GM19025 (cell line): ENCODE results near the gene DLST.

Experiments
- ATAC-seq: cut with Tn5 transposase; IDR thresholded peaks from one replicate; pipeline ENCODE4 v1.9.1; 2021; ENCODE audit warnings: mild to moderate bottlenecking, low read depth, moderate library complexity; ENCODE audit not compliant: unreplicated experiment

Gene DLST

GRCh38 chr14:74881431-74882102, at the start of gene DLST:
DLST (plus strand) TSS chr14:74881916; CDS start chr14:74881954, 38 bp downstream.
- peak; percentile 93 for ATAC-seq

- ATAC-seq = no peak
Measured at GRCh38 chr14:74832849-74833248, 48.9 kb upstream of the DLST start.

- no peak for ATAC-seq
Measured at GRCh38 chr14:74834692-74835392, 46.9 kb upstream of the DLST start.

- no peak for ATAC-seq
Measured at GRCh38 chr14:74835645-74836250, 46.0 kb upstream of the DLST start.

- no peak for ATAC-seq
Measured at GRCh38 chr14:74836251-74836960, 45.3 kb upstream of the DLST start.

GRCh38 chr14:74838166-74838565, 43.5 kb upstream of the DLST start:
- ATAC-seq = no peak

GRCh38 chr14:74840603-74841030, 41.1 kb upstream of the DLST start:
- ATAC-seq = peak; percentile 35

GRCh38 chr14:74841230-74842207, 40.2 kb upstream of the DLST start:
- ATAC-seq = peak; percentile 79

GRCh38 chr14:74843653-74844052, 38.1 kb upstream of the DLST start:
- ATAC-seq = no peak

GRCh38 chr14:74846168-74846567, 35.5 kb upstream of the DLST start:
- no peak for ATAC-seq

- no peak for ATAC-seq
Measured at GRCh38 chr14:74846968-74847665, 34.6 kb upstream of the DLST start.

GRCh38 chr14:74848768-74849167, 32.9 kb upstream of the DLST start:
- no peak for ATAC-seq

GRCh38 chr14:74852922-74853530, 28.7 kb upstream of the DLST start:
- ATAC-seq = no peak

- ATAC-seq = no peak
Measured at GRCh38 chr14:74853581-74853980, 28.1 kb upstream of the DLST start.

- no peak for ATAC-seq
Measured at GRCh38 chr14:74855021-74855420, 26.7 kb upstream of the DLST start.

- no peak for ATAC-seq
Measured at GRCh38 chr14:74855945-74856344, 25.8 kb upstream of the DLST start.

GRCh38 chr14:74856366-74856765, 25.4 kb upstream of the DLST start:
- ATAC-seq = no peak

- no peak for ATAC-seq
Measured at GRCh38 chr14:74858022-74858421, 23.7 kb upstream of the DLST start.
